GM23248 (cell line): ENCODE results near the gene VNN1. TPM values are rescaled to one million over a fixed set of nuclear protein-coding genes. Genes with fewer than 3 reads are reported as not detected.
A peak's percentile ranks its signal among the peaks of the same experiment; 100 is the strongest.

Experiments
- DNase-seq: peaks from one replicate; pipeline ENCODE4 v3.0.0-alpha.2; 2015
- H2AFZ ChIP-seq: fragments of 200-600 bp; sonication (generic); 2 replicates; pipeline ENCODE4 v1.6.1; 2016; ENCODE audit warnings: antibody characterized with exemption
- H3F3A ChIP-seq: fragments of 200-600 bp; sonication (generic); 2 replicates; pipeline ENCODE4 v1.6.1; 2016; ENCODE audit warnings: mild to moderate bottlenecking, antibody characterized with exemption, mixed run types; ENCODE audit not compliant: insufficient read depth
- H3K27ac ChIP-seq: fragments of 200-600 bp; sonication (generic); 2 replicates; pipeline ENCODE4 v1.5.1; 2016; ENCODE audit warnings: mild to moderate bottlenecking
- H3K27me3 ChIP-seq: fragments of 200-600 bp; sonication (generic); replicated peaks from 2 replicates; pipeline ENCODE4 v1.6.1; 2016; ENCODE audit warnings: mild to moderate bottlenecking; ENCODE audit not compliant: insufficient read depth
- H3K36me3 ChIP-seq: fragments of 200-600 bp; sonication (generic); 2 replicates; pipeline ENCODE4 v1.6.1; 2016; ENCODE audit warnings: low read depth, mild to moderate bottlenecking
- H3K4me1 ChIP-seq: fragments of 200-600 bp; sonication (generic); 2 replicates; pipeline ENCODE4 v1.6.1; 2016; ENCODE audit warnings: mild to moderate bottlenecking; ENCODE audit not compliant: insufficient read depth
- H3K4me2 ChIP-seq: fragments of 200-600 bp; sonication (generic); one replicate; pipeline ENCODE4 v1.6.1; 2016; ENCODE audit warnings: mild to moderate bottlenecking; ENCODE audit not compliant: unreplicated experiment
- H3K4me3 ChIP-seq: fragments of 200-600 bp; sonication (generic); 2 replicates; pipeline ENCODE4 v1.5.1; 2016; ENCODE audit warnings: mild to moderate bottlenecking
- H3K79me2 ChIP-seq: fragments of 200-600 bp; sonication (generic); 2 replicates; pipeline ENCODE4 v1.6.1; 2016; ENCODE audit warnings: mild to moderate bottlenecking; ENCODE audit not compliant: insufficient read depth
- H3K9ac ChIP-seq: fragments of 200-600 bp; sonication (generic); 2 replicates; pipeline ENCODE4 v1.6.1; 2016; ENCODE audit warnings: mild to moderate bottlenecking
- H3K9me2 ChIP-seq: fragments of 200-600 bp; sonication (generic); 2 replicates; pipeline ENCODE4 v1.6.1; 2016; ENCODE audit warnings: mixed run types, mild to moderate bottlenecking, moderate library complexity; ENCODE audit not compliant: insufficient read depth
- H3K9me3 ChIP-seq: fragments of 200-600 bp; sonication (generic); one replicate; pipeline ENCODE4 v1.6.1; 2017; ENCODE audit warnings: low read depth
- H4K20me1 ChIP-seq: fragments of 200-600 bp; sonication (generic); 2 replicates; pipeline ENCODE4 v1.6.0; 2016; ENCODE audit not compliant: insufficient read depth
- EZH2 ChIP-seq: fragments of 200-600 bp; sonication (generic); IDR thresholded peaks from 2 replicates; pipeline ENCODE4 v1.6.1; 2018; ENCODE audit warnings: antibody characterized with exemption, mild to moderate bottlenecking; ENCODE audit not compliant: insufficient read depth, poor library complexity, severe bottlenecking
- EZH2phosphoT487 ChIP-seq: fragments of 200-600 bp; sonication (generic); IDR thresholded peaks from 2 replicates; pipeline ENCODE4 v1.6.1; 2018; ENCODE audit warnings: antibody characterized with exemption, moderate library complexity, mild to moderate bottlenecking, low read depth; ENCODE audit not compliant: insufficient read depth
- whole genome bisulfite sequencing, 2 experiments: methylation state at CpG; one replicate each; pipeline ENCODE4 v1.1.6; 2015 to 2017; ENCODE audit warnings: low lambda C conversion rate in 2 of 2, low coverage in 1 of 2; ENCODE audit errors: missing lambda C conversion rate in 2 of 2; 5-methylcytosine and 5-hydroxymethylcytosine counted together
- in situ Hi-C: fragments of 300-500 bp; cut with MboI; formaldehyde crosslinking; loops from 2 replicates; pipeline ENCODE4 v1.15.0; 2020
- polyA plus RNA-seq: library from polyadenylated mRNA; unstranded; fragments of >200 nt; fragmentation: Nextera tagmentation; extraction: Ambion mirVana; gene quantifications from 2 replicates; pipeline ENCODE4 v1.2.1, GENCODE V29; 2016
- total RNA-seq: library from RNA; depleted of rRNA; stranded (reverse); fragments of >200 nt; shearing (Covaris generic); gene quantifications from 2 replicates; pipeline ENCODE4 v1.2.3, GENCODE V29; 2014

The VNN1 gene
- total and polyA plus RNA-seq, 2 experiments from 2014 or later = 0.61 to 0.86 TPM

DNA sequence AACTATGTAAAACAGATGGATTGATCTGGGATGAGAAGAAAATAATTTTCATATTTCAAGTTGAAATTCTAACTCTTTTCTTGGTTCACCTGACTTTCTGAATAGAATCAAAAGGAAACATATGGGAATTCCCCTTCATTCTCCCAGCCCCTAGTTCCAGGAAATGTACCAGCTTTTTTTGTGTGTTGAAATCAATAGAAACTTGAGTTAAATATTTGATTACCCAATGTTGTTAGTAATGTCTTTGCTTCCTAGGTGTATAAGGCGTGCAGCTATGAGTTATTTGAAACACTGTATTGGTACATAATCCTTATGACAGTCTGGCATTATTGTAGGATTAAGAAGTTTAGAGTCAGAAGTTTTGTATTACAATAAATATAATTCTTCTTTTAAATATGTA, 22.4 kb upstream of the VNN1 start:
- H4K20me1 ChIP-seq = no peaks in the 10 kb centered on the region
- peaks cover 1% of the 10 kb centered on the region; the same call in 1 of the 2 replicates for H3F3A ChIP-seq
- no peaks in the 10 kb centered on the region for H3K36me3 ChIP-seq
- H3K27ac ChIP-seq = no peak overlapping the region
- no peaks in the 10 kb centered on the region; the same call in 1 of the 2 replicates for H3K27me3 ChIP-seq
- no peak overlapping the region for H3K9ac ChIP-seq
- peaks cover 4% of the 10 kb centered on the region for H3K4me1 ChIP-seq
- WGBS, 2 experiments = 45 to 50% methylated on average over 1 of the region's 1 CpG
- no peak for TF ChIP-seq EZH2
- no peak for TF ChIP-seq EZH2phosphoT487
- H3K79me2 ChIP-seq = no peaks in the 10 kb centered on the region
- H3K9me3 ChIP-seq = no peaks in the 10 kb centered on the region
- no peak overlapping the region for H2AFZ ChIP-seq
- no peaks in the 10 kb centered on the region for H3K9me2 ChIP-seq
- H3K4me2 ChIP-seq = no peak overlapping the region
- in situ Hi-C loops = no loop called here
- no peak for DNase-seq
- no peak overlapping the region for H3K4me3 ChIP-seq

DNA sequence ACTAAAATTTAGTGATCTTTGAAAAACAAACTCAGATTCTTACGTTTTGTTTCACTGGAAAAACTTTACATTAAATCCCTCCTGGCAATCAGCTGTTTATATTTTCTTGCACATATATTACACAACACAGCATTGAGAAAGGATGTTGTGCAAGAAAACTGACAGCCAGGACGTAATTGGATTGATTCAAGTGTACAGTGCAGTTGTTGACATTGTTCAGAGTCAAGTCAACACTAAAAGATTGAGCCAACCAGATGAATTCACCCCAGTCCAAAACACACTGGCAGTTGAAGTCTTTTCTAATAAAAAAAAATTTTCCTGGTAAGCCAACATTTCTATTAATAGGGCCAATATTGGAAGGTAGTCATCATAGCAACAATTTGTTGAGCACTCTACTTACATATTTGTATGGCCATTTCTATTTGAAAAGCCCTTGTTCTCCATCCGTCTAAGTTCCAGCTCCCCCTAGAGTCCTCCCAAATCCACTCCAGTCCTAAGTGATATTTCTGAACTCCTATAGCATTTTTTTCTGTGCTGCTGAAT, 20.9 kb upstream of the VNN1 start:
- Histone ChIP-seq H3K9ac (no peak overlapping the region), H2AFZ (no peak overlapping the region), H3K9me2 (no peaks in the 10 kb centered on the region), H3K9me3 (no peaks in the 10 kb centered on the region), H3K27me3 (no peaks in the 10 kb centered on the region; the same call in 1 of the 2 replicates), H3K4me2 (no peak overlapping the region), H3K79me2 (no peaks in the 10 kb centered on the region), H3F3A (peaks cover 11% of the 10 kb centered on the region), H3K27ac (no peak overlapping the region), H3K36me3 (no peaks in the 10 kb centered on the region), H3K4me3 (no peak overlapping the region), H4K20me1 (no peaks in the 10 kb centered on the region), H3K4me1 (peaks cover 16% of the 10 kb centered on the region)
- DNase-seq = peak; percentile 51
- TF ChIP-seq EZH2 (no peak), EZH2phosphoT487 (no peak)
- in situ Hi-C loops = no loop called here
- WGBS, 2 experiments = 4 to 8% methylated on average over 3 of the region's 3 CpGs

DNA sequence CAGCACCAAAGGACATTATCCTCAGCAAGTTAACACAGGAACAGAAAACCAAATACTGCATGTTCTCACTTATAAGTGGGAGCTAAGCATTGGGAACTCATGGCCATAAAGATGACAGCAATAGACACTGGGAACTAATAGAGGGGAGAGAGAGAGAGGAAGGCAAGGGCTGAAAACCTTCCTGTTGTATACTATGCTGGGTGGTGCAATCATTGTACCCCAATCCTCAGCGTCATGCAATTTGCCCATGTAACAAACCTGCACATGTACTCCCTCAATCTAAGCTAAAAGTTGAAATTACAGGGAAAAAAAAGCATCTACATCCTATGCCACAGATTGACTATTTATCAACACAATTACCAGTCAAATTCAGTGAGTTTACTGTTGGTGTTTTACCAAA, 20.0 kb upstream of the VNN1 start:
- H3K4me1 ChIP-seq = peaks cover 16% of the 10 kb centered on the region
- H3F3A ChIP-seq = peaks cover 11% of the 10 kb centered on the region
- no peak overlapping the region for H3K4me3 ChIP-seq
- H3K27me3 ChIP-seq = no peaks in the 10 kb centered on the region
- H3K4me2 ChIP-seq = no peak overlapping the region
- no peaks in the 10 kb centered on the region for H3K9me3 ChIP-seq
- no peaks in the 10 kb centered on the region for H3K9me2 ChIP-seq
- H3K27ac ChIP-seq = no peak overlapping the region
- no peak for DNase-seq
- no peak overlapping the region for H2AFZ ChIP-seq
- no peak overlapping the region for H3K9ac ChIP-seq
- WGBS, 2 experiments = 83 to 88% methylated on average over 1 of the region's 1 CpG
- no peaks in the 10 kb centered on the region for H4K20me1 ChIP-seq
- in situ Hi-C loops = no loop called here
- no peaks in the 10 kb centered on the region for H3K36me3 ChIP-seq
- no peaks in the 10 kb centered on the region for H3K79me2 ChIP-seq
- no peak for TF ChIP-seq EZH2phosphoT487
- TF ChIP-seq EZH2 = no peak

DNA sequence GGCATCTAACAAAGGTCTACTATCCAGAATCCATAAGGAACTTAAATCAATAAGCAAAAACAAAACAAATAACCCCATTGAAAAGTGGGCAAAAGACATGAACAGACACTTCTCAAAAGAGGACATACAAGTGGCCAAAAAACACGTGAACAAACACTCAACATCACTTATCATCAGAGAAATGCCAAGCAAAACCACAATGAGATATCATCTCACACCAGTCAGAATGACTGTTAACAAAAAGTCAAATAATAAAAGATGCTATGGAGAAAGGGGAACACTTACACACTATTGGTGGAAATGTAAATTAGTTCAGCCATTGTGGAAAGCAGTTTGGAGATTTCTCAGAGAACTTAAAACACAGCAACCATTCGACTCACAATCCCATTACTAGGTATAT, 19.4 kb upstream of the VNN1 start:
- Histone ChIP-seq H3K27ac (no peak overlapping the region), H3K4me3 (no peak overlapping the region), H3K4me1 (peaks cover 16% of the 10 kb centered on the region), H4K20me1 (no peaks in the 10 kb centered on the region), H3K9me2 (no peaks in the 10 kb centered on the region), H3K9ac (no peak overlapping the region), H3K79me2 (no peaks in the 10 kb centered on the region), H3F3A (peaks cover 11% of the 10 kb centered on the region), H3K9me3 (no peaks in the 10 kb centered on the region), H2AFZ (no peak overlapping the region), H3K4me2 (no peak overlapping the region), H3K27me3 (no peaks in the 10 kb centered on the region), H3K36me3 (no peaks in the 10 kb centered on the region)
- TF ChIP-seq EZH2phosphoT487 (no peak), EZH2 (no peak)
- WGBS, 2 experiments = 60 to 68% methylated on average over 2 of the region's 2 CpGs
- no peak for DNase-seq
- in situ Hi-C loops = no loop called here

DNA sequence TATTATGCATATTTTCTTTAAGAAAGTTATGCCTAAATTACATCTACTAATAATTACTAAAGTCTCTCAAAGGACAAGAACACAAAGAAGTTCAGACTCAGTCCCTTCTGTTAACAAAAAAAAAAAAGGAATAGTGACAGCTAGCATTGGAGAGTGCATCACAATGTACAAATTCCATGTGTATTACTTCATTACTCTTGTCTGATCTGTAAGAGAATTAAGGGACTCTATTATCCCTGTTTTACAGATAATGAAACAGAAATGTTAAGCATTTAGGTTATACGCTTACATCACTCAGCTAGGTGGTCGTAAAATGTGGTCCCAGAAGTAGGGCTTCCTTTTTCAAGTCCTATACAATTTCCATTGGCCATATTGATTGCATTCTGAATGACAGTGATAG, 17.2 kb upstream of the VNN1 start:
- peak; percentile 40 for DNase-seq
- no peak overlapping the region for H3K4me3 ChIP-seq
- H3K4me2 ChIP-seq = peak overlapping the region; percentile 6
- no peaks in the 10 kb centered on the region for H3K27me3 ChIP-seq
- H3K9me3 ChIP-seq = no peaks in the 10 kb centered on the region
- TF ChIP-seq EZH2 = no peak
- no peak for TF ChIP-seq EZH2phosphoT487
- peak overlapping the region; percentile 55 for H3K27ac ChIP-seq
- no peaks in the 10 kb centered on the region for H4K20me1 ChIP-seq
- H3K4me1 ChIP-seq = peaks cover 16% of the 10 kb centered on the region
- WGBS, 2 experiments = 88 to 92% methylated on average over 2 of the region's 2 CpGs
- H3F3A ChIP-seq = peaks cover 11% of the 10 kb centered on the region
- no peak overlapping the region for H2AFZ ChIP-seq
- H3K36me3 ChIP-seq = no peaks in the 10 kb centered on the region
- H3K79me2 ChIP-seq = no peaks in the 10 kb centered on the region
- no peak overlapping the region for H3K9ac ChIP-seq
- no peaks in the 10 kb centered on the region for H3K9me2 ChIP-seq
- in situ Hi-C loops = no loop called here
